HAP-1 (cell line): Measurements from ENCODE around the gene MEIS1.

Experiments used
- DNase-seq, 2 experiments: peaks; one replicate each; pipeline ENCODE4 v3.0.0-alpha.2; 2016 to 2020; ENCODE audit warnings: low spot score in 2 of 2
- H3K27me3 ChIP-seq: fragments of 250-450 bp; sonication (Bioruptor Pico); 2 replicates; pipeline ENCODE4 v1.5.1; 2020; ENCODE audit warnings: low read depth, mild to moderate bottlenecking, moderate library complexity
- H3K36me3 ChIP-seq: fragments of 250-450 bp; sonication (Bioruptor Pico); replicated peaks from 2 replicates; pipeline ENCODE4 v1.5.1; 2020; ENCODE audit warnings: mild to moderate bottlenecking
- H3K4me1 ChIP-seq: fragments of 250-450 bp; sonication (Bioruptor Pico); 2 replicates; pipeline ENCODE4 v1.5.1; 2020; ENCODE audit warnings: mild to moderate bottlenecking
- H3K4me3 ChIP-seq: fragments of 250-450 bp; sonication (Bioruptor Pico); 2 replicates; pipeline ENCODE4 v1.5.1; 2020; ENCODE audit warnings: mild to moderate bottlenecking, moderate library complexity
- H3K9me3 ChIP-seq: fragments of 250-450 bp; sonication (Bioruptor Pico); 2 replicates; pipeline ENCODE4 v1.5.1; 2020; ENCODE audit warnings: mild to moderate bottlenecking, moderate library complexity
- in situ Hi-C: fragments of 300-500 bp; cut with MboI; formaldehyde crosslinking; loops from 3 replicates; pipeline ENCODE4 v1.14.3; 2020; ENCODE audit warnings: low sequenced_read_pairs, inconsistent platforms, mixed read lengths

Gene MEIS1

DNA sequence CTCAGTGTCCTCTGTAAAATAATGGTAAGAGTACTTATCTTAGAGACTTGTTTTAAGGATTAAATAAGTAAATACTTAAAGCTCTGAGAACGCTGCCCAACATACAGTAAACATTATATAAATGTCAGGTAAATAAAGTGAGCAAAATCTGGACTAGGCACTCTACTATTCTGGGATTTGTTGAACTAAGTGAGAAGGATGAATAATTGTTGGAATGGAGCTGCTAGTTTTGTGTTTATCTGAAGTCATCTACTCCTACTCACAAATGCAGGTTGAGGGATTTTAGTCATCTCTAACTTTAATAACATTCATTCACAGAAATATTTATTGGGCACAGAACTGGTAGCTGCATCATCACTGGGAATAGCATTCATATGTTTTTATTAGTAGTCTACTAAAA, 103.4 kb downstream of the MEIS1 start:
- no peak for DNase-seq
- Histone ChIP-seq H3K4me1 (peaks cover 50% of the 10 kb centered on the region), H3K36me3 (no peaks in the 10 kb centered on the region), H3K9me3 (no peaks in the 10 kb centered on the region), H3K27me3 (no peaks in the 10 kb centered on the region), H3K4me3 (no peak overlapping the region)
- in situ Hi-C loops = no loop called here

DNA sequence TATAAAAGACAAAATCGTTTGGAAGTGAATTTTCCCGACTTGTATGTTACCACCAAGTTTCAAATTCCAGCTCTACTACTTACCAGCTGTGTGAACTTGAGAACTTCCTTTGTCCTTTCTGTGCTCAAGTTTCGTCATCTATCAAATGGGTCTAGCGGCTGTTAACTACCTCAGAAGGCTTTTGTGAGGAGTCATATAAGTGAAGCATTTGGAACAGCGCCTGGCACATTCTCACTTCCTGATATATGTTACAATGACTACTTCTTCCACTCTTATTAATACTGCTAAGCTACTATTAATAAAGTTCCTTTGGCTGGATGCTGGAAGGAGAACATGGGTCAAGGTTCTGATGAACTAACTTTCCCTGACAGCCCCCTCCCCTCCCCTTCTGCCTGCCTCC, 104.5 kb downstream of the MEIS1 start:
- no peaks in the 10 kb centered on the region for H3K27me3 ChIP-seq
- H3K4me1 ChIP-seq = peaks cover 61% of the 10 kb centered on the region
- H3K4me3 ChIP-seq = no peak overlapping the region
- no peaks in the 10 kb centered on the region for H3K36me3 ChIP-seq
- in situ Hi-C loops = no loop called here
- H3K9me3 ChIP-seq = no peaks in the 10 kb centered on the region
- DNase-seq = no peak

DNA sequence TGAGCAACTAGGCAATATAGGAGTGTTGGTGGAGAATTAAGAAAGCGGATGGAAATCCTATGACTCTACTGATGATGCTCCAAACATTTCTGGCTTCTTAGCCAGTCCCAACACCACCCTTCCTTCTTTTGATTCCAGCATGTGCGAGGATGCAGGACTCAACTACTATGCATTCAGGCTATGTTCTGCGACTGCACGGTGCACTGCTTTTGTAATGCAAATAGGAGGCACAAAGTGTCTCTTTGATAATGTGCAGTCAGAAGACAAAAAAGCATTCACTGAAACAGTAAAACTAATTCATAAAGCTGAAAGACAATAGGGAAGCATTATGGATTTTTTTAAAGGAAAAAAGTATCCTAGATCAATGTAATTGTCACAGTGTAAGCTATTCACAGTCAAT, 106.7 kb downstream of the MEIS1 start:
- Histone ChIP-seq H3K4me3 (no peak overlapping the region), H3K4me1 (peaks cover 42% of the 10 kb centered on the region), H3K9me3 (no peaks in the 10 kb centered on the region), H3K27me3 (no peaks in the 10 kb centered on the region), H3K36me3 (no peaks in the 10 kb centered on the region)
- peak; percentile 81 to 97 for DNase-seq
- in situ Hi-C loops = no loop called here

DNA sequence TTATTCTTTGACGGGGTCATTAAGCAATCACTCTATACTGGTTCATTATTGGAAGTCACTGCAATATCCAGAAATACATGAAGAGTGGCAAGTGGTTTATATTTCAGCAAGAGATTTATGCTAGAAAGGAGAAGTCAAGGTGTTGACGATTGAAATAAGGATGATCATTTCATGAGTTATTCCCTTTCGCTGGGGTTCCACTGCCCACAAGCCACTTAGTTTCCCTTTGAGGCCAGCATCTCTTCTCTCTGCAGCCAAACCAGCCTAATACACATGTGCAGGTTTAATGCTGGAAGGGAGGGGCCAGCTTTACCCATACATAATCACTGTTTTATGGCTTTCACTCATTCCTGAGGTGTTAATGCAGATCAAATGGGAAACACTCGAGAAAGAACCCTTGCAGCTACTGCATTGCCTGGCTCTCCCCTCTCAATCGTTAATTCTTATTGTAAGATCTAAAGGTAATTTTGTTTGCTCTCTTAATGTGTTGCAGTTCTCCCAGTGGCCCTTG, 108.4 kb downstream of the MEIS1 start:
- H3K4me1 ChIP-seq = peaks cover 38% of the 10 kb centered on the region
- H3K27me3 ChIP-seq = no peaks in the 10 kb centered on the region
- H3K4me3 ChIP-seq = no peak overlapping the region
- H3K36me3 ChIP-seq = no peaks in the 10 kb centered on the region
- H3K9me3 ChIP-seq = no peaks in the 10 kb centered on the region
- peak in 1 of 2 experiments; percentile 21 for DNase-seq
- in situ Hi-C loops = no loop called here

DNA sequence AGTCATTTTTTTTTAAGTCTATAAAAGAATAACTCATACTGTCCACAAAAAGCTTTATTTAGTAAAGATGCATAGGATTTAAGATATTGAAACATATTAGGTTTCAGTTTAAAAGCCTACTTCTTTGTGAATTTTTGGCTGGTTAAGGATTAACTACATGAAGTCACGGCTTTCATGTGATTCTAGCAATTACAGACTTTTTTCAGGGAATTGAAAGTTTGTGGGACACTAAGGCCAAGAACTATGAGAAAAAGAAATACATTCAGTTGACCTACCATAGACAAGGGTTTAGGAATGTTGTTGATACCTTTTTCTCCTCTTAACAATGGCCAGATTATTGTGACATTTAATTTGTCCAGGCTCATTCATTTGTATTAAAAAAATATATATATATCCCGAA, 109.3 kb downstream of the MEIS1 start:
- DNase-seq = no peak
- H3K4me1 ChIP-seq = peaks cover 38% of the 10 kb centered on the region
- H3K9me3 ChIP-seq = no peaks in the 10 kb centered on the region
- in situ Hi-C loops = no loop called here
- no peak overlapping the region for H3K4me3 ChIP-seq
- no peaks in the 10 kb centered on the region for H3K36me3 ChIP-seq
- no peaks in the 10 kb centered on the region for H3K27me3 ChIP-seq

DNA sequence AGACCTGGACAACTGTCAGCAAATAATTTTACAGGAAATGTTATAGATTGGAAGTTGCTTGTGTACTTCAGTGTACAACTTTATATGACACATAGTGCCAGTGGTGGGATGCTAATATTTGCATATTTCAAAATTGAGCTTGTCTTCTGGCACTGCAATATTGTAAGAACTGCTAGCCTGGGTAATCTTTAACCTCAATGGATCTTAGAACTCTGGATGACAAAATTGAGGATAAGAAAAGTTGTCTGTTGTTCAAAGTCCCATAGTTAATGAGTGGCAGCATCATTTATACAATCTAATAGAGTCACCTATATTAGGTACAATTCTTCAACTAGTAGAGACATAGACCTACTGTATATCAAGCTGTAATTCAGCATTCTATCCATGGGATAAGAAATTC, 110.3 kb downstream of the MEIS1 start:
- H3K36me3 ChIP-seq = no peaks in the 10 kb centered on the region
- in situ Hi-C loops = no loop called here
- DNase-seq = no peak

DNA sequence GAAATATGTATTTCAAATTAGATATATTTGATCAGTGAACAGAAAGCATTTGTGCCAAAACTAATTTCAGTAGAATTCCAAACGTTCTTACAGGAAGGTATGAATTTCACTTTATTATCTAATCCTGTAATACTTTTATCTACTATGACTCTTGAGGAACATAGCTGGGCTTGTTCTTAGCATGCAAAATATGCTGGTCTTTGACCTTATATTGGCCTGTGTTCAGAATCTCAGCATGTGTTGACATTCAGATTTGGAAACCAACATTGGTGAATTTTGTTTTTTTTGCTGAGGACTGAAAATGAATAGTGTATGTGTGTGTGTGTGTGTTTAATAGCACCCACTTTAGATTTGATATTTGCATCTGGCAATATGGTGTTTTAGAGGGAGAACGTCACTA, 112.2 kb downstream of the MEIS1 start:
- in situ Hi-C loops = no loop called here
- Histone ChIP-seq H3K9me3 (no peaks in the 10 kb centered on the region), H3K4me1 (peaks cover 31% of the 10 kb centered on the region), H3K27me3 (no peaks in the 10 kb centered on the region), H3K4me3 (no peak overlapping the region), H3K36me3 (no peaks in the 10 kb centered on the region)
- DNase-seq = no peak

More for the DNA sequence above, 110.3 kb downstream of the MEIS1 start:
- Histone ChIP-seq H3K27me3 (no peaks in the 10 kb centered on the region), H3K4me1 (peaks cover 38% of the 10 kb centered on the region), H3K4me3 (no peak overlapping the region), H3K9me3 (no peaks in the 10 kb centered on the region)

DNA sequence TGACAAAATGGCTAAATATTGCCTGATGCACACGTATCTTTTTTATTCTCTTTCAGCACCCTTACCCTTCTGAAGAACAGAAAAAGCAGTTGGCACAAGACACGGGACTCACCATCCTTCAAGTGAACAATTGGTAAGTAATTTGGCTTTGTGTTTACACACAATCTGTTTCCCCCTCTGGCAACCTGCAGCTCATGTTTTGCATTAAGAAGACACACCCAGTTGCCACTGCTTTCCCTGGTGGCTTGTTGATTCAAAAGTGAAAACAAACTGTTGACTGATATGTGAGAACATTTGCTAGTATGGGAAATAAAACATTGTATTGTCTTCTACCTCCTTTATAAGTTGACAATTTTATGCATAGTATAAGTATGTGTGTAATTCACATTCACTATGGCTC, 113.0 kb downstream of the MEIS1 start:
- Histone ChIP-seq H3K9me3 (no peaks in the 10 kb centered on the region), H3K4me3 (no peak overlapping the region), H3K4me1 (peaks cover 24% of the 10 kb centered on the region), H3K27me3 (no peaks in the 10 kb centered on the region), H3K36me3 (no peaks in the 10 kb centered on the region)
- DNase-seq = no peak
- in situ Hi-C loops = no loop called here

DNA sequence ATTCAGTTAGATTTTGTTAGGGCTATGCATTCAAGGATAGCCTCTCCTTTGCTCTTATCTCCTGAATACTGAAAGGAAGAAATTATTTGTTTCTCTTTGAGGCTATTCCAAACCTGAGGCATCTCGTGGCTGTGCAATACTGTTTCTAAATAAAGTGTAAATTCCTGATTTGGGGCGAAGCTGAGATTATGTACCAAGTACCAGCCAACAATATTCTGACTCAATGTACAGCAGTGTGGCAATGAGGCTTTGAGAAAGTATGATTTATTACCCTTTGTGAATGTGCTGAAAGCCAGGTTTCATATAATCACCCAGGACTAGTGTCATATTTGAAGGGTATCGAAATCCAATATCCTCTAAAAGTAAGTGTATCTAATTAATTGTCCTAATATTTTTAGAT, 113.5 kb downstream of the MEIS1 start:
- Histone ChIP-seq H3K4me1 (peaks cover 23% of the 10 kb centered on the region), H3K4me3 (no peak overlapping the region), H3K36me3 (no peaks in the 10 kb centered on the region), H3K9me3 (no peaks in the 10 kb centered on the region), H3K27me3 (no peaks in the 10 kb centered on the region)
- in situ Hi-C loops = no loop called here
- DNase-seq = no peak

DNA sequence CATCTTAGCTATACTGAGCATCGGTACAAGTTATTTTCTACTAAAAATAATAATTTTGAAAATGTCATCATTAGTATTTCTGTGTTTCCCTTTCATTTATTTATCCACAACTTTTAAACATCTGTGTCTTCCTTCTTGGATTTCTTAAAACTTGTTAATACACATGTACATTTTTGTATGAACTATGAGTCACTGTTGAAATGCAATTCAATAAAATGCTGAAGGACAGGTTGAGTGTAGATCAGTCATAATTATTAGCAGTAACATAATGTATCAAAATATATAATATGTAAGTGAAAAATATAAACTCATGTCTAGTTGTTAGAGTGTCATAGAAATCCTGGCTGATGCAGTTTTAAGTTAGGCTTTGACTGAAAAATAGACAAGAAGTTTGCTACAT, 115.9 kb downstream of the MEIS1 start:
- no peaks in the 10 kb centered on the region for H3K36me3 ChIP-seq
- H3K4me1 ChIP-seq = peaks cover 21% of the 10 kb centered on the region
- DNase-seq = no peak
- H3K4me3 ChIP-seq = no peak overlapping the region
- H3K27me3 ChIP-seq = no peaks in the 10 kb centered on the region
- in situ Hi-C loops = loop anchor here (25.0 kb wide), 1 partner anchor 914 kb away; no protein-coding TSS in a partner anchor
- H3K9me3 ChIP-seq = no peaks in the 10 kb centered on the region

DNA sequence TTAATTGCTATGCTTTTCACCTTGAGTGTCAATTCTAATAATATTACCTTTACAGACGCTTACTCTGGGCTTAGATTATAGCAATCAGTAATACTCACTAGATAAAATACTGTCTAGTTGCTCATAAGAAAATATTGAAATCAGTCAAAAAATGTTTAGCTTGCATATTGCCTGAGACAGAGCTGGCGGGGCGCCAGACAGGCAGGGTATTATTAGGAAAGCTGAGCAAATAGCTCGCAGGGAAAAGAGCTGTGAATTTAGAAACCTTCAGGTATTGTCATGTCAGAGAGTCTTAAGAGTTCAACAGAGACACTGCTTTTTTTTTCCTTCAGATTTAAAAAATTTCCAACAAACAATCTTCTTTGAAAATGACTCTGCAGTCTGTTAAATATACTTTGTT, 118.4 kb downstream of the MEIS1 start:
- H3K4me3 ChIP-seq = no peak overlapping the region
- peak; percentile 26 to 77 for DNase-seq
- in situ Hi-C loops = loop anchor here (25.0 kb wide), 1 partner anchor 916 kb away; no protein-coding TSS in a partner anchor

DNA sequence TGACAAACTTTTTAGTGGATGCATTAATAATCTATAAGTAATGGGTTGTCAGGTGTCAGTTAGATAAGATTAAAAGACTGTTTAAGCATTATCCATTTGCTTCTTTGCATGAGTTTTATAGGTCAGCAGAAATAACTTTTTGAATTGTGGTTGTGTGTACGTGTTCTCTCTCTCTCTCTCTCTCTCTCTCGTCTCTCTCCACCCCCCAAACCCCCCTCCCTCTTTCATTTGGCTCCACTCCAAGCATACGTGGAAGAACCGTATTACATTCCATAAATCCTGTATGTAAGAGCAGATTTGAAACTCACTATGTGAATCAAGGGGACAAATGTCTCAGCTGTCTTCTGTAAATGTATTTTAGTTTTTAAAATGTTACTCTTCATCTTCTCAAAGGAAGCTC, 120.2 kb downstream of the MEIS1 start:
- no peaks in the 10 kb centered on the region; the same call in 1 of the 2 replicates for H3K36me3 ChIP-seq
- no peaks in the 10 kb centered on the region for H3K27me3 ChIP-seq
- no peak for DNase-seq
- H3K4me3 ChIP-seq = no peak overlapping the region
- in situ Hi-C loops = loop anchor here (25.0 kb wide), 1 partner anchor 918 kb away; no protein-coding TSS in a partner anchor
- no peaks in the 10 kb centered on the region for H3K9me3 ChIP-seq
- peaks cover 14% of the 10 kb centered on the region for H3K4me1 ChIP-seq

More for the DNA sequence above, 118.4 kb downstream of the MEIS1 start:
- H3K27me3 ChIP-seq = no peaks in the 10 kb centered on the region
- H3K36me3 ChIP-seq = no peaks in the 10 kb centered on the region; the same call in 1 of the 2 replicates
- no peaks in the 10 kb centered on the region for H3K9me3 ChIP-seq
- H3K4me1 ChIP-seq = peaks cover 14% of the 10 kb centered on the region

DNA sequence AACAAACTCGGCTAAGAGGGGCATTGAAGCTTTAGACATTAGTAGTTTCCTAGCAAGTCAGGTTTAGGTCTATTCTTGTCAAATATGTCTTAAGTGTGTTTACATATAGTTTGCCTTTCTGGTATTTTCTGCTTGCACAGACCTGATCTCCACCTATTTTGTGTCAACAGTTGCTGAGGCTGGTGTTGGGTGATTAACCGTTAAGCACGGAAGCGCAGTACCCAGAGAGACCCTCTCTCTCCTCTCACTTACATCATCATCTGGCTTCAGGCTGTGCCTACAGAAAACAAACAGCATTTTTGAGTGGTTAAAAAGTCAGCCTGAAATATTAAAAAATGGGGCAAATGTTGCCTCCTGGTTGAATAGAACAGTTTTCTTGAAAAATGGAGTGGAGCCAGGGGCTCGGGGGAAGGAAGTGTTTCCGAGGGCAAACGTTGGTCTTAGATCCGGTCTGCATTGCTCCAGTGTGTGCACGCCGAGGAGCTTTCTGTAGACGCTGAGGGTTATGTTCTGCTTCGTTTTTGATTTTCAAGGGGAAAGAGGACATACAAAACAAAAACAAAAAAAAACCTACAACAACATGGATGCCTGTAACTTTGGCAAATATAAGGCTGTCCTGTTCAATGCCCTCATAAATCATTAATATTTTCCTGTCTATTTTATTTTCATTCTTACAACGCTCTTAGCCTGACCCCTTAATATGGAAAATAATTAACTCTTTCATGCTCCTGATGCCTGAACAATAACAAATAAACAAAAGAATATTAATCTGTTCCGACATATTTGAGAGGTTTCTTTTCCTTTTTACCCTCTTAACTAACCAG, 120.8 kb downstream of the MEIS1 start:
- H3K4me3 ChIP-seq = no peak overlapping the region
- no peaks in the 10 kb centered on the region for H3K27me3 ChIP-seq
- no peak for DNase-seq
- in situ Hi-C loops = loop anchor here (25.0 kb wide), 1 partner anchor 918 kb away; no protein-coding TSS in a partner anchor
- peaks cover 14% of the 10 kb centered on the region for H3K4me1 ChIP-seq
- H3K9me3 ChIP-seq = no peaks in the 10 kb centered on the region
- H3K36me3 ChIP-seq = no peaks in the 10 kb centered on the region; the same call in 1 of the 2 replicates

DNA sequence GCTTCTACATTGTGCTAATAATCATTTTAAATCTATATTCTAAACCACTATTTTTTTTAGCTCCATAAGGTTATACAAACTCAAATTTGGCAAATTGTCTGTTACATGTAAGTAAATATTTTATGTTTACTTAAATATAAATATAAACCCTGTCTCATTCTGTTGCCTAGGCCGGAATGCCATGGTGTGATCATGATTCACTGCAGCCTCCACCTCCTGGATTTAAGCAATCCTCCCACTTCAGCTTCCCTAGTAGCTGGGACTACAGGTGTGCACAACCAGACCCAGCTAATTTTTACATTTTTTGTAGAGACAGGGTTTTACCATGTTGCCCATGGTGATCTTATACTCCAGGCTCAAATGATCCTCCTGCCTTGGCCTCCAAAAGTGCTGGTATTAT, 124.7 kb downstream of the MEIS1 start:
- no peak overlapping the region for H3K4me3 ChIP-seq
- in situ Hi-C loops = loop anchor here (25.0 kb wide), 1 partner anchor 922 kb away; no protein-coding TSS in a partner anchor
- peaks cover 3% of the 10 kb centered on the region; the same call in 1 of the 2 replicates for H3K4me1 ChIP-seq
- H3K9me3 ChIP-seq = no peaks in the 10 kb centered on the region
- no peaks in the 10 kb centered on the region; the same call in 1 of the 2 replicates for H3K36me3 ChIP-seq
- no peak for DNase-seq
- no peaks in the 10 kb centered on the region for H3K27me3 ChIP-seq
